Esophagus muscularis mucosa (tissue), 4 donors: ENCODE measurements around the gene MRPL37. TPM values are rescaled to one million over a fixed set of nuclear protein-coding genes. Genes with fewer than 3 reads are reported as not detected.
"Not testable (repeated sequence)": the region's sequence is repeated elsewhere in the genome, so short reads cannot be mapped to it uniquely, and the experiment has no call there.

Source experiments
- DNase-seq: peaks from one replicate; pipeline ENCODE4 v3.0.0-alpha.2; 2017; ENCODE audit errors: extremely low spot score
- H3K27ac ChIP-seq, 4 donors: fragments of 200-600 bp; sonication (generic); replicated peaks in 1 of 4; 1 replicate in 3 of 4; 2 replicates in 1 of 4; pipeline ENCODE4 v1.5.1; 2016 to 2019; ENCODE audit warnings: mild to moderate bottlenecking in 1 of 4
- H3K27me3 ChIP-seq, 4 donors: fragments of 200-600 bp; sonication (generic); one replicate each; pipeline versions ENCODE4 v1.5.1 to v1.6.0; 2016 to 2019
- H3K36me3 ChIP-seq, 4 donors: fragments of 200-600 bp; sonication (generic); one replicate each; pipeline ENCODE4 v1.5.1; 2016 to 2019
- H3K4me1 ChIP-seq, 4 donors: fragments of 200-600 bp; sonication (generic); one replicate each; pipeline ENCODE4 v1.5.1; 2016 to 2019
- H3K4me3 ChIP-seq, 4 donors: fragments of 200-600 bp; sonication (generic); 1 replicate in 2 of 4; 2 replicates in 2 of 4; pipeline ENCODE4 v1.5.1; 2016 to 2019; ENCODE audit warnings: mild to moderate bottlenecking in 4 of 4, moderate library complexity in 1 of 4
- H3K9me3 ChIP-seq, 4 donors: fragments of 200-600 bp; sonication (generic); 1 replicate in 3 of 4; 2 replicates in 1 of 4; pipeline ENCODE4 v1.5.1; 2016 to 2019
- EP300 ChIP-seq: sonication (generic); formaldehyde crosslinking; IDR thresholded peaks from one replicate; pipeline ENCODE4 v1.6.1; 2017; ENCODE audit warnings: antibody characterized with exemption
- POLR2A ChIP-seq: fragments of 450-650 bp; IDR thresholded peaks from one replicate; pipeline ENCODE4 v1.6.1; 2017; ENCODE audit warnings: antibody characterized with exemption, moderate library complexity, mild to moderate bottlenecking, low read depth
- POLR2AphosphoS5 ChIP-seq, 2 donors: sonication (generic); formaldehyde crosslinking; IDR thresholded peaks; one replicate each; pipeline ENCODE4 v1.6.1; 2017; ENCODE audit warnings: antibody characterized with exemption in 2 of 2
- WGBS: methylation state at CpG from one replicate; pipeline ENCODE4 v1.1.5; 2018; 5-methylcytosine and 5-hydroxymethylcytosine counted together
- intact Hi-C: fragments of 100-400 bp; cut with DNase I; formaldehyde crosslinking; loops from one replicate; pipeline ENCODE4 v1.15.1; 2023
- total RNA-seq, 4 donors: library from RNA; depleted of rRNA; stranded (reverse); fragments of >200 nt; gene quantifications; one replicate each; pipeline versions ENCODE4 v1.1.0 to v1.2.1, GENCODE V29; 2016
- TF ChIP-seq, protein P1 (sequence below), 3 experiments: fragments of 200-600 bp in 2 of 3; fragments of 450-650 bp in 1 of 3; sonication (generic) in 2 of 3; IDR thresholded peaks; one replicate each; pipeline ENCODE4 v1.5.1; 2017 to 2019; ENCODE audit warnings: antibody characterized with exemption in 3 of 3, mild to moderate bottlenecking in 2 of 3, moderate library complexity in 1 of 3

The MRPL37 gene
- total RNA-seq, 4 donors from 2014 or later: 54.2 to 62.1 (median 58.4) TPM

DNA sequence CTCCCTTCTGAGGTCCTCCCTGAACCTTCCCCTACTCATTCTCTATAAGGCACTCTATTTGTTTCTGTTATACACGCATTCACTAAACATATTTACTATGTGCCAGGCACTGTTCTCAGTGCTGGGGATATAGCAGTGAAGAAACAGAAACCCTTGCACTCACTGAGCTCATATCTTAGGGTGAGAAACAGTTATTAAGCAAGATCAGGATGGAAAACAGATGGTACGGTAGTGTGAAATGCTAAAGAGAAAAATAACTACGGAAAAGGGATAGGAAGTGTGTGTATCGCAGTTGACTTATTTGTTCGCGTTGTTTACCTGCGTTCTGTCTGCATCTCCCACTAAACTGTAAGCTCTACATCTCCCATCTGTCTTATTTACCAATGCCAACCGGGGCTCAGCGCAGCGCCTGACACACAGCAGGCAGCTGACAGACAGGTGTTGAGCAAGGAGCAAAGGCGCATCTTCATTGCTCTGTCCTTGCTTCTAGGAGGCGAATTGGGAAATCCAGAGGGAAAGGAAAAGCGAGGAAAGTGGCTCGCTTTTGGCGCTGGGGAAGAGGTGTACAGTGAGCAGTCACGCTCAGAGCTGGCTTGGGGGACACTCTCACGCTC, 709 bp upstream of the MRPL37 start:
- no peak for DNase-seq
- Histone ChIP-seq H3K36me3 (peaks cover 4 to 39% (median 25%) of the 10 kb centered on the region in 4 donors), H3K9me3 (no peaks in the 10 kb centered on the region), H3K4me3 (peak overlapping the region; percentile 78 to 86 (median 84)), H3K4me1 (peaks cover 14 to 33% (median 29%) of the 10 kb centered on the region in 4 donors), H3K27me3 (no peaks in the 10 kb centered on the region), H3K27ac (peak overlapping the region; percentile 81 to 85 (median 81))
- WGBS: 19% methylated on average over 16 of the region's 17 CpGs
- intact Hi-C loops: no loop called here
- no peak for TF ChIP-seq POLR2A
- TF ChIP-seq, protein P1, sequence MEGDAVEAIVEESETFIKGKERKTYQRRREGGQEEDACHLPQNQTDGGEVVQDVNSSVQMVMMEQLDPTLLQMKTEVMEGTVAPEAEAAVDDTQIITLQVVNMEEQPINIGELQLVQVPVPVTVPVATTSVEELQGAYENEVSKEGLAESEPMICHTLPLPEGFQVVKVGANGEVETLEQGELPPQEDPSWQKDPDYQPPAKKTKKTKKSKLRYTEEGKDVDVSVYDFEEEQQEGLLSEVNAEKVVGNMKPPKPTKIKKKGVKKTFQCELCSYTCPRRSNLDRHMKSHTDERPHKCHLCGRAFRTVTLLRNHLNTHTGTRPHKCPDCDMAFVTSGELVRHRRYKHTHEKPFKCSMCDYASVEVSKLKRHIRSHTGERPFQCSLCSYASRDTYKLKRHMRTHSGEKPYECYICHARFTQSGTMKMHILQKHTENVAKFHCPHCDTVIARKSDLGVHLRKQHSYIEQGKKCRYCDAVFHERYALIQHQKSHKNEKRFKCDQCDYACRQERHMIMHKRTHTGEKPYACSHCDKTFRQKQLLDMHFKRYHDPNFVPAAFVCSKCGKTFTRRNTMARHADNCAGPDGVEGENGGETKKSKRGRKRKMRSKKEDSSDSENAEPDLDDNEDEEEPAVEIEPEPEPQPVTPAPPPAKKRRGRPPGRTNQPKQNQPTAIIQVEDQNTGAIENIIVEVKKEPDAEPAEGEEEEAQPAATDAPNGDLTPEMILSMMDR (IDR thresholded peaks at IDR 0.05): no peak
- TF ChIP-seq POLR2AphosphoS5 (IDR thresholded peaks at IDR 0.05): no peak
- TF ChIP-seq EP300: no peak

DNA sequence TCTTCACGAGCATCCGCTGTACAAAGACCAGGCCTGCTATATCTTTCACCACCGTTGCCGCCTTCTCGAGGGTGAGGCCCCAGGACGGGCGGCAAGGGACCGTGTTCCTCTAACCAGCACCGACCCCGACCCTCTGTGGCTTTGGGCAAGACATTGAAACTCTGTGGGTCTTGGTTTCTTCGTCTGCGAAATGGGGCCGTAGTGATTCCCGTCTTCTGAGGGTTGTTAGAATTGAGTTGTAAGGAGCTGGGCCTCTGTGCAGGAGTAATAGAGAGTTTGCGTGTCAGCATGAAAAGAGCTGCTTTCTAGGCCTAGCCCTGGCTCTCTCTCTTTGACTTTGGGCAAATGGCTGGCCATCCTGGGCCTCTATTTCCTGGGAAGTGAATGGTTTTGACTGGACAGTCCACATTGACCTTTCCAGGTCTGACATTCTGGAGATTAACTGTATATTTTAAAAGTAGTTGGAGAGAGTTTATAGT, 591 bp downstream of the MRPL37 start:
- Histone ChIP-seq H3K9me3 (no peaks in the 10 kb centered on the region), H3K4me3 (peak overlapping the region; percentile 78 to 86 (median 84)), H3K27me3 (no peaks in the 10 kb centered on the region), H3K4me1 (peaks cover 14 to 33% (median 29%) of the 10 kb centered on the region in 4 donors), H3K36me3 (peaks cover 6 to 39% (median 25%) of the 10 kb centered on the region in 4 donors), H3K27ac (peak overlapping the region; percentile 81 to 85 (median 81))
- DNase-seq: no peak
- intact Hi-C loops: loop anchor here (5.0 kb wide), 2 partner anchors 207 to 287 kb away; partner anchors contain the start of gene SSBP3
- TF ChIP-seq POLR2A: no peak
- TF ChIP-seq, protein P1 (IDR thresholded peaks at IDR 0.05): no peak
- TF ChIP-seq POLR2AphosphoS5 (IDR thresholded peaks at IDR 0.05): no peak
- TF ChIP-seq EP300: no peak
- 5% methylated on average over 11 of the region's 15 CpGs for WGBS

DNA sequence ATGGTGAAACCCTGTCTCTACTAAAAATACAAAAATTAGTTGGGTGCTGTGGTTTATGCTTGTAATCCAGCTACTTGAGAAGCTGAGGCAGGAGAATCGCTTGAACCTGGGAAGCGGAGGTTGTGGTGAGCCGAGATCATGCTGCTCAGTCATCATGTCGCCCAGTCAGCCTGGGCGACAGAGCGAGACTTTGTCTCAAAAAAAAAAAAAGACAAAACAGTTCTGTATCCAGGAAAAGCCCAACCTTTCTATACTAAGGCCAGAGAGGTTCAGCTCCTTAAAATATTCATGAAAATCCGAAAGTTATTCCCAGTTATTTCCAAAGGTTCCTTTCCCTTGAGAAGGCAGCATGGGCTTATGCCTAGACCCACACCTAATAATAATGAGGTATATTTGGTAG, 4.2 kb downstream of the MRPL37 start:
- Histone ChIP-seq H3K27me3 (no peaks in the 10 kb centered on the region), H3K4me3 (no peak overlapping the region), H3K36me3 (peaks cover 15 to 67% (median 51%) of the 10 kb centered on the region in 4 donors), H3K9me3 (no peaks in the 10 kb centered on the region), H3K27ac (no peak overlapping the region), H3K4me1 (peaks cover 12 to 28% (median 24%) of the 10 kb centered on the region in 4 donors)
- TF ChIP-seq EP300: no peak
- no peak for TF ChIP-seq POLR2AphosphoS5 (IDR thresholded peaks at IDR 0.05)
- TF ChIP-seq, protein P1 (IDR thresholded peaks at IDR 0.05): no peak
- TF ChIP-seq POLR2A: no peak
- no peak for DNase-seq
- intact Hi-C loops: loop anchor here (5.0 kb wide), 2 partner anchors 203 to 283 kb away; partner anchors contain the start of gene SSBP3
- WGBS: 68% methylated on average over 7 of the region's 7 CpGs

DNA sequence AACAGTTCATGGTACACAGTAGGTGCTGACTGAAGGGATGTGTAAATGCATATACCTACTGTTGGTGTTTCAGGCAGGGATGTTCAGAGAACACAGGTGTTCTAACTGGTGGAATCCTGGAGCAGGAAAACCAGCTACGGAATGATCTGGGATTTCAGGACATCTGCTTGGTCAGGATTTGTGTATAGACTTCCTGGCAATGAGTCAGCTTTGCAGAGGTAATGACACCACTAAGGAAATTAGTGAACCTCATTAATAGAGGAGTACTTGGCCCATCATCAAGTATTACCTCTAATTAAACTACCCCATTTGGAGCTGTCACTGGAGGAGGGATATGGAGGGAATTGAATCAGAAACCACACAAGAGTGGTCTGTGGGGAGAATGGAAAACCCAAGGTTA, 7.3 kb downstream of the MRPL37 start:
- TF ChIP-seq EP300 (no peak), POLR2AphosphoS5 (IDR thresholded peaks at IDR 0.05) (no peak), POLR2A (no peak)
- TF ChIP-seq, protein P1 (IDR thresholded peaks at IDR 0.05): no peak
- DNase-seq: no peak
- intact Hi-C loops: no loop called here
- Histone ChIP-seq H3K27me3 (no peaks in the 10 kb centered on the region), H3K36me3 (peaks cover 39 to 94% (median 79%) of the 10 kb centered on the region in 4 donors), H3K9me3 (no peaks in the 10 kb centered on the region), H3K4me3 (no peak overlapping the region), H3K27ac (no peak overlapping the region), H3K4me1 (peaks cover 0 to 3% (median 1%) of the 10 kb centered on the region in 4 donors)
- WGBS: 0% methylated on average over 1 of the region's 1 CpG

DNA sequence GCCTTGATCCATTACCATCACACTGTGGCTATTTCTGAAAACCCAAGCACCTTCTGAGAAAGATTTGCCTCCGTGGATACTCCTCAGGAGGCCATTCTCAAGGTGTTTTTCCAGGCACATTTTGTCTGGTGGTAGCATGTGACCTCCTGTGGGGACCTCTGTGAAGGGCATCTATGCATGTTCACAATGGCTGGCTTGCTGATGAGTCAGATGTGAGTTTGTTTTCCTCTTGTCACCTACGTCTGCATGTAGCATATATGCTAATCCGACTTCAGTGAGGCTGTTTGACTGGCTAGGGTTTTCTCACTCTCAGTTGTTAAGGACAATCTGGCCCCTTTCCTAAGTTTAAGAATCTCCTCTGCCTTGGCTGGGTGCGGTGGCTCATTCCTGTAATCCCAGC, 7.9 kb downstream of the MRPL37 start:
- 58% methylated on average over 3 of the region's 4 CpGs for WGBS
- DNase-seq, H3K4me1 ChIP-seq, H3K4me3 ChIP-seq, intact Hi-C loops, H3K27ac ChIP-seq, H3K27me3 ChIP-seq, H3K9me3 ChIP-seq: not testable (repeated sequence)
- peaks cover 45 to 94% (median 84%) of the 10 kb centered on the region in 4 donors for H3K36me3 ChIP-seq
